Measurements from ENCODE around the gene TMEM134. TPM values are rescaled to one million over a fixed set of nuclear protein-coding genes. Genes with fewer than 3 reads are reported as not detected.

Gene TMEM134
- polyA plus RNA-seq, 4 donors, result 32.4 to 73.8 (median 42.1) TPM

- DNase-seq (ENCODE audit: low read depth in 4 of 4, low spot score in 3 of 4), result no peak
Observed at GRCh38 chr11:67440229-67441097, 28.6 kb downstream of the TMEM134 start.

- DNase-seq (ENCODE audit: low read depth in 4 of 4, low spot score in 3 of 4), result no peak
Observed at GRCh38 chr11:67439321-67440228, 29.5 kb downstream of the TMEM134 start.

- DNase-seq (ENCODE audit: low read depth in 4 of 4, low spot score in 3 of 4), result no peak
Observed at GRCh38 chr11:67438158-67438902, 30.7 kb downstream of the TMEM134 start.

GRCh38 chr11:67437809-67438157 is 31.3 kb downstream of the TMEM134 start:
- no peak for DNase-seq (ENCODE audit: low read depth in 4 of 4, low spot score in 3 of 4)

- no peak for DNase-seq (ENCODE audit: low read depth in 4 of 4, low spot score in 3 of 4)
Observed at GRCh38 chr11:67437082-67437808, 31.8 kb downstream of the TMEM134 start, which contains the start of gene PTPRCAP. Gene PTPRCAP (minus strand): TSS chr11:67437682. CDS start chr11:67437619, 63 bp downstream.

- no peak for DNase-seq (ENCODE audit: low read depth in 4 of 4, low spot score in 3 of 4)
Observed at GRCh38 chr11:67436459-67437081, 32.5 kb downstream of the TMEM134 start.

GRCh38 chr11:67435727-67436458 is 33.2 kb downstream of the TMEM134 start:
- no peak for DNase-seq (ENCODE audit: low read depth in 4 of 4, low spot score in 3 of 4)

GRCh38 chr11:67435031-67435726 is 33.9 kb downstream of the TMEM134 start:
- no peak for DNase-seq (ENCODE audit: low read depth in 4 of 4, low spot score in 3 of 4)

- no peak for DNase-seq (ENCODE audit: low read depth in 4 of 4, low spot score in 3 of 4)
Observed at GRCh38 chr11:67434395-67434881, 34.6 kb downstream of the TMEM134 start.

GRCh38 chr11:67433536-67434394 is 35.3 kb downstream of the TMEM134 start:
- no peak for DNase-seq (ENCODE audit: low read depth in 4 of 4, low spot score in 3 of 4)

GRCh38 chr11:67432655-67433349 is 36.2 kb downstream of the TMEM134 start:
- no peak for DNase-seq (ENCODE audit: low read depth in 4 of 4, low spot score in 3 of 4)

GRCh38 chr11:67431346-67432249 is 37.5 kb downstream of the TMEM134 start:
- no peak for DNase-seq (ENCODE audit: low read depth in 4 of 4, low spot score in 3 of 4)

GRCh38 chr11:67429722-67430121 is 39.3 kb downstream of the TMEM134 start:
- DNase-seq (ENCODE audit: low read depth in 4 of 4, low spot score in 3 of 4), result no peak

GRCh38 chr11:67429038-67429668 is 39.9 kb downstream of the TMEM134 start:
- no peak for DNase-seq (ENCODE audit: low read depth in 4 of 4, low spot score in 3 of 4)
